Measurements from ENCODE around the gene COLGALT1. TPM values are rescaled to one million over a fixed set of nuclear protein-coding genes. Genes with fewer than 3 reads are reported as not detected.

The COLGALT1 gene
- total RNA-seq, 1 experiment from 2014 or later, result 48.5 TPM

- whole genome bisulfite sequencing (ENCODE audit: extremely low coverage, insufficient read length, low lambda C conversion rate), result no CpG with 5 or more reads among the region's 7 CpGs
- no peaks in the 10 kb centered on the region for H3K4me1 ChIP-seq (ENCODE audit: insufficient read depth, low read length)
- H3K27ac ChIP-seq (ENCODE audit: insufficient read length, low read depth, low read length), result no peak overlapping the region
- no peak overlapping the region for H2AK5ac ChIP-seq (ENCODE audit: insufficient read length, low read length)
- H2BK12ac ChIP-seq (ENCODE audit: insufficient read length, low read depth, low read length), result no peak overlapping the region
- H3K79me1 ChIP-seq (ENCODE audit: insufficient read depth, low read depth, low read length, poor library complexity, severe bottlenecking), result no peaks in the 10 kb centered on the region
- no peak overlapping the region for H3K56ac ChIP-seq (ENCODE audit: insufficient read length, low read depth, low read length)
- no peak overlapping the region for H3K23ac ChIP-seq (ENCODE audit: insufficient read length, low read depth, low read length)
- no peaks in the 10 kb centered on the region for H3K23me2 ChIP-seq (ENCODE audit: insufficient read length, low read depth, low read length, poor library complexity, severe bottlenecking)
- no peak overlapping the region for H4K8ac ChIP-seq (replicated peaks; ENCODE audit: insufficient read length, low read depth, low read length)
- no peak overlapping the region for H3K4me2 ChIP-seq (ENCODE audit: insufficient read depth, insufficient read length, low read length)
- H3K36me3 Mint-ChIP-seq (ENCODE audit: insufficient read depth in 1 of 3, low read depth in 3 of 3), result peaks cover 15 to 16% (median 15%) of the 10 kb centered on the region in 3 experiments; a peak in 6 of 7 replicates
- H4K5ac ChIP-seq (ENCODE audit: insufficient read length, low read depth, low read length), result no peak overlapping the region
- H3K9ac ChIP-seq (ENCODE audit: extremely low read depth, insufficient read length, low read length), result no peak overlapping the region
- no peak overlapping the region for H2AFZ ChIP-seq (ENCODE audit: low read length)
- no peak overlapping the region for H4K91ac ChIP-seq (ENCODE audit: insufficient read length, low read depth, low read length)
- no peak for DNase-seq
- H4K20me1 ChIP-seq (ENCODE audit: control insufficient read depth, insufficient read depth, insufficient read length), result no peaks in the 10 kb centered on the region
- no peak overlapping the region for H2BK5ac ChIP-seq (ENCODE audit: insufficient read length, low read length)
- no peak overlapping the region for H2BK120ac ChIP-seq (ENCODE audit: low read depth, low read length, poor library complexity, severe bottlenecking)
- H3K4me1 Mint-ChIP-seq, result peaks cover 7% of the 10 kb centered on the region in 2 experiments
- no peaks in the 10 kb centered on the region for H3K9me3 Mint-ChIP-seq
- H3K27me3 ChIP-seq (ENCODE audit: insufficient read depth, low read length), result no peaks in the 10 kb centered on the region
- H2BK20ac ChIP-seq (ENCODE audit: low read depth, low read length, poor library complexity, severe bottlenecking), result no peak overlapping the region
- TF ChIP-seq CTCF (conservative IDR thresholded peaks at IDR 0.05), result no peak
- H3K27ac Mint-ChIP-seq, result no peak overlapping the region
- H3T11ph ChIP-seq (ENCODE audit: low read length), result no peak overlapping the region
- H3K14ac ChIP-seq (ENCODE audit: insufficient read depth, low read length), result no peak overlapping the region
- no peak overlapping the region for H3K4me3 Mint-ChIP-seq
- no peaks in the 10 kb centered on the region for H3K27me3 Mint-ChIP-seq (ENCODE audit: low read depth)
- H3K4ac ChIP-seq (ENCODE audit: low read depth, low read length), result no peak overlapping the region
- no peaks in the 10 kb centered on the region for H3K79me2 ChIP-seq (ENCODE audit: insufficient read depth, low read length)
- H3K9me3 ChIP-seq (ENCODE audit: control insufficient read depth, low read depth, low read length), result no peaks in the 10 kb centered on the region
- H2BK15ac ChIP-seq (ENCODE audit: low read depth, low read length), result no peak overlapping the region
- no peak overlapping the region for H3K18ac ChIP-seq (ENCODE audit: insufficient read length, low read depth, low read length)
Measured at GRCh38 chr19:17610384-17610783, 54.9 kb downstream of the COLGALT1 start.
